HG03565 (cell line): ENCODE results near the gene GLUL.

Experiments
- ATAC-seq: cut with Tn5 transposase; IDR thresholded peaks from one replicate; pipeline ENCODE4 v1.9.1; 2021; ENCODE audit warnings: mild to moderate bottlenecking, moderate library complexity; ENCODE audit not compliant: unreplicated experiment

Gene GLUL

GRCh38 chr1:182332261-182333060 lies 59.1 kb downstream of the GLUL start:
- no peak for ATAC-seq
